HG02759 (cell line): Measurements from ENCODE around the gene RNF208.
"Not testable (repeated sequence)": the region's sequence is repeated elsewhere in the genome, so short reads cannot be mapped to it uniquely, and the experiment has no call there.

Source experiments
- ATAC-seq: cut with Tn5 transposase; IDR thresholded peaks from one replicate; pipeline ENCODE4 v1.9.1; 2021; ENCODE audit warnings: mild to moderate bottlenecking, moderate library complexity; ENCODE audit not compliant: unreplicated experiment

Gene RNF208

DNA sequence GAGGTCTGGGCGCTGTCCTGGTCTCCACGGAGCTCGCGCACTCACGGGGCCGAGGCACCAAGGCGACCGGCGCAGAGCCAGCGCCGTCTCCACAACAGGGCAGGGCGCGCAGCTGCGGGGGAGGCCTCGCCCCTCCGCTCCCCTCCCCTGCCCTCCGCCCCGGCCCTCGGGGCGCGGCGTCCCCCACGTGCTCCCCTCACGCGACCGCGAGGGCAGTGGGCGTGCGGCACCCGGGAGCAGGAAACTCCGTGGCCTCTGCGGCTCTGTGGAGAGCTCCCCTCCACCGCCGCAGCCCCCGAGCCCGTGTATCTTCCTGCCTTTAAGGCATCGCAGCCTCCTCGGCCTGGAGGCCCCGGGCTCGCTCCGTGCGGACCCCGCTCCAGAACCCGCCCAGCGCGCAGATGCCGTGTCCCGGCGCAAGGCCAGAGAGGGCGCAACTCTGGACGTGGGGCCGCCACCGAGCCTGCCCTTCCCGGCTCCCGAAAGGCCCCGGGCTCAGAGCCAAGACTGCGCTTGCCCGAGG lies 18.3 kb upstream of the RNF208 start:
- peak; percentile 29 for ATAC-seq

DNA sequence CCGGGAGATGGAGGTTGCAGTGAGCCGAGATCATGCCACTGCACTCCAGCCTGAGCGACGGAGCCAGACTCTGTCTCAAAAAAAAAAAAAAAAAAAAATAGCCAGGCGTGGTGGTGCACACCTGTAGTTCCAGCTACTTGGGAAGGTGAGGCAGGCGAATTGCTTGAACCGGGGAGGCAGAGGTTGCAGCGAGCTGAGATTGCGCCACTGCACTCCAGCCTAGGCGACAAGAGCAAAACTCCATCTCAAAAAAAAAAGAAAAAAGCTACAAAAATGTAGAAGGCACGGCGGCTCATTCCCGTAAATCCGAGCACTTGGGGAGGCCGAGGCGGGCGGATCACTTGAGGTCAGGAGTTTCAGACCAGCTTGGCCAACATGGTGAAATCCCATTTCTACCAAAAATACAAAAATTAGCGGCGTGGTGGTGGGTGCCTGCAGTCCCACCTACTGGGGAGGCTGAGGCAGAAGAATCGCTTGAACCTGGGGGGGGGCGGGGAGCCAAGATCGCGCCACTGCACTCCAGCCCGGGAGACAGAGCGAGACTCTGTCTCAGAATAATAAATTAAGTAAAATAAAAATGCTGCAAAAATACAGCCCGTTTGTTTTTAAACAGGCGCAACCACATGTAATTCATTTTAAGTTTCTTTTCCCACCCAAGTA lies 17.6 kb upstream of the RNF208 start:
- ATAC-seq, result not testable (repeated sequence)

DNA sequence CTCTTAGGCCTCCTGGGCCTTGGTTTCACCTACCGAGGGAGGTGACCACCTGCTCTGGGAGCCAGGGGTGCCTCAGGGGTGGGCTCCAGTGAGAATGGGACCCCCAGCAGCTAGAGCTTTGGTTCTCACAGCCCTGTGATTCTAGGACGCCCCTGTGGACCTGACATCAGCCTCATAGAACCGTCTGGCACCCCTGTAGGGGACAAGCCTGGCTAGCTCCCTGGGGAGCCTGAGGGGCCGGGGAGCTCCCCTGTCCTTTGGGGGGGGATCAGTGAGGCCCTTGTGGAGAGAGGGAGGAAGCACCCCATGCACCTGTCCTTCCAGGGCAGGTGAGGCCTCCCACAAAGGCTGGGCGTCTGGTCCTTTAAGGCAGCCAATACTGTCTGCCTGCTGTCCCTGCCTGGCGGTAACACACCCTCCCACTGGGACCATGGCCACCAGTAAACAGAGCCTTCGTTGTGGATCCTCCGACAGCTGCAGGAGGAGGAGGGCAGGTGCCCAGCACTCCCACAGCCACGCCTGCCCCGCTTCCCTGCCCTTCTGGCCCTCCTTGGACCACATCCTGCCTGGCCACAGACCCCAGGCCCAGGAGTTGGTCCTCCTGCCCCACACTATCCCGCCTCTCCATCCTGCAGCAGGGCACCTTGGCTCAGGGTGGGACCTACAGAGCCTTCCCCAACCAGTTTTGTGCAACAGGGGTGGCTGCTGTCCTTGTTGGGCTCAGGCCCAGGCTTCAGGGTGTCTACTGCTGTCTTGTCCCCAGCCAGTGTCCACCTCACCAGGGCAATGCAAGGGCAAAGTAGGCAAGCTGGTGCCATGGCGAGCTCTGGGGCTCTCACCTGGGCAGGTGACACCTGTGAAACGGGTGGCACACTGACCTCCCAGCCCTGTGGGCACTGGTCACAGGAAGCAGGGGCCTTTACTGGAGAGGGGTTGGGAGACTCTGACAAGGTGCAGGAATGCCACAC lies 16.0 kb upstream of the RNF208 start:
- no peak for ATAC-seq

DNA sequence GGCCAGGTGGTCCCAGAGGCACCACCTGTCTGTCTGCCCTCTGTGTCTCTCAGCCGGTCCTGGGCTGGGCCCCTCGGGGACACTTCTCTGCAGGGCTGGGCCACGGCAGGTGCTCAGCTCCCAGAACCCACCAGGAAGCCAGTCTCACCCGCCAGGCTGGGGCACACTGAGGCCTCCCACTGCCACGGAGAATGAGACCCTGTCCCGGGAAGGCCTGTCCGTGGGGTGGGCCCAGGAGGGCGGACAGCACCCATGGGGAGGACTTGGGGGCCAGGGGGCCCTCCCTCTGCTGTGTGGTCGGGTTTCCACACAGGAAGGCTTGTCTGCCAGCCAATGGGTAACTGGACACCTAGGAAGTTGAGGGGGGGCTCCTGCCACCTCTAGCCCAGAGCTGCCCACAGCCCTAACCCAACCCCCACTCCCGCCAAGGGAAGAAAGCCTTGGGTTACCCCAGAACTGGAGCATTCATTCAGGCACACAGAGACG lies 14.9 kb upstream of the RNF208 start:
- ATAC-seq, result no peak

DNA sequence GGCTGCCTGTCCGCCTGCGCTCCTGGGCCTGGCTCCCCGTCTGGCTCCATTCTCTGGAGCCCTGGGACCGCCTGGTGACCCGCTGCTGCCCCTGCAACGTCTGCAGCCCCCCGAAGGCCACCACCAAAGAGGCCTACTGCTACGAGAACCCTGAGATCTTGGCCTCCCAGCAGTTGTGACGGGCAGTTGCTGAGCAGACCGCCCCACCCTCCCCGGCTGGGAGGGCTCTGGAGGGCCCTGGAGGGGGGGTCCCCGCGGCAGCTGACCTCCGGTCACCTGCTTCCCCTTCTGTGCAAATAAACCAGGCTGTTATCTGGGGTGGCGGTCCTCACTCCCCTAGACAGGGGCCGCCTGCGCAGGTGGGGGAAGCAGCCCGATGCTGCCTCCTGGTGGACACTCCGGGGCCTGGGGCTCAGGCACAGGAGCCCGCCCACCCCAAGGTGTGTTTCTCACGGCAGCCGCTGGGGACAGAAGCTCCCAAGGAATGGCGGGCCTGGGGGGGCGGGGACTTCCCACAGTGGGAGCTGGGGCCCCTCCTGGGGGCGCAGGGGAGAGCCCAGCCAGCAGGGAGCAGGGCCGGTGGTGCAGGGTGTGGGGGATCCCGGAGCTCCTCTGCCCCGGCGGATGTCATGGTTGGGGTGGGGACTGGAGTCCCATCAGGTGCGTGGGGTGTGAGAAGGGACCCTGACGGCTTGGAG lies 14.3 kb upstream of the RNF208 start:
- ATAC-seq, result no peak

DNA sequence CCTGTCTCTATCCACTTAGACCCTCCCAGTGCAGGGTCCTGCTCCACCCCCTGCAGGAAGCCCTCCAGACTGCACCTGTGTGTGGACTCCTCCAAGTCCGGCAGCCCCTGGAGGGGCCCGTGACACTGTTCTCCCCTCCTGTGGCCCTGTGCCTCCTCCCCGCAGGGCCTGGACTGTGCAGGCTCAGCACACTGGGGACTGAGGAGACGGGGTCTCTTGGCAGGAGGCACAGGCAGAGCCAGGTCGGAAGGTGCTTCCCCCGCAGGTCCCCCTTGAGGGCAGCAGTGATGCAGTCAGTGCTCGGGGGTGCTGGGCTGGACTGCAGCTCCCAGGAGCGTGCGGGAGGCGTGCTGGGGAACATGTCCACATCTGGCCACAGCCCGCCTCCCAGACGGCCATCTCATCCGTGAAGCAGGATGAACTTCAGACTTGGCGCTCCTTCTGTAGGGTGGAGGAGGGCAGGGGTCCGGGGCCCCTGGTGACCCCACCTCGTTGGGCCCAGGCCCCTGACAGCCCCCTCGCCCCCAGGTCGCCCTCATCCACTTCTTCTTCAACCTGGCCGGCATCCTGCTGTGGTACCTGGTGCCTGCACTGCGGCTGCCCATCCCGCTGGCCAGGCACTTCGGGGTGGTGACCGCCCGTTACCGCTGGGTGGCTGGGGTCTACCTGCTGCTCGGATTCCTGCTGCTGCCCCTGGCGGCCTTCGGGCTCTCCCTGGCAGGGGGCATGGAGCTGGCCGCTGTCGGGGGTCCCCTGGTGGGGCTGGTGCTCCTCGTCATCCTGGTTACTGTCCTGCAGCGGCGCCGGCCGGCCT lies 13.6 kb upstream of the RNF208 start:
- ATAC-seq, result no peak

DNA sequence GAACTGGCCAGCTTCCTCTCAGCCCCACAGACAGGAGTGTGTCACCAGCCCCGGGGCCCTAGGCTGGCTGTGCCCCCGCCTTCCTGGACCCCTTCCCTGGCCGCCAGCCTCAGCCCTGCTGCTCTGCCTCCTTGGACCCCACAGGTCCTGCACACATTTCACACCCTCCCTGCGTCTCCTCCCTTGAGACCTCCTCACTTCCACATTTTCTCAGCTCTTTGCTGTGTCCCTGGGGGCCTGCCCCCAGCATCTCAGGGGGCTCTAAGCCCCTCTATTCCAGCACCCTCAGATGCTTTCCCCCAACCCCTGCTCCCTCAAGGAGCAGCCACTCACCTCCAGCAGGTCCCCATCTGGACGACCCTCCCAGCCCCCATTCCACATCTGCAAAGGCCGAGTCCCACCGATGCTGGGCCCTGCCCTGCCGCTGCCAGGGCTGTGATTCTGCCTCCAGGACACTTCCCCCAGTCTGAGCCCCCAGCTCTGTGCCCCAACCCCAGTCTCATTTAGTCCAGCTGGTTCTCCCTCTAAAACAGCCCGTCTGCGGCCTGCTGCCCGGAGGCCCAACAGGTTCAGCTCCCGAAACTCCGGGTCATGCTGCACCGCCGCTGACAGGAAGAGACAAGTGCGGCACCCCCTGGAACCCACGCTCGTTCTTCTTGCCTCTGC lies 12.9 kb upstream of the RNF208 start:
- no peak for ATAC-seq

DNA sequence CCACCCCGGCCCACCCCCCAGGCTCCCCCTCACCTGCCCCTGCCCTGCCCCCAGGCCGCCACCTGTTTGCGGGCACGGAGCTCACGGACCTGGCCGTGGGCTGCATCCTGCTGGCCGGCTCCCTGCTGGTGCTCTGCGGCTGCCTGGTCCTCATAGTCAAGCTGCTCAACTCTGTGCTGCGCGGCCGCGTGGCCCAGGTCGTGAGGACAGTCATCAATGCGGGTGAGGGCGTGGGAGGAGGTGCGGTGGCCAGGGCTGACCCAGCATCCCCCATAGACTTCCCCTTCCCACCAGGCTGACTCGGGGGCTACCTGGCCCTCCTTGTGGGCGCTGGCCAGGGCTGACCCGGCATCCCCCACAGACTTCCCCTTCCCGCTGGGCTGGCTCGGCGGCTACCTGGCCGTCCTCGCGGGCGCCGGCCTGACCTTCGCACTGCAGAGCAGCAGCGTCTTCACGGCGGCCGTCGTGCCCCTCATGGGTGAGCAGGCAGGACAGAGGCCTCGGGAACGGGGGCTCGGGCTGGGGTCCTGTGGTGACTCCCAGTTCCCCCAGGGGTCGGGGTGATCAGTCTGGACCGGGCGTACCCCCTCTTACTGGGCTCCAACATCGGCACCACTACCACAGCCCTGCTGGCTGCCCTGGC lies 12.1 kb upstream of the RNF208 start:
- ATAC-seq, result no peak

DNA sequence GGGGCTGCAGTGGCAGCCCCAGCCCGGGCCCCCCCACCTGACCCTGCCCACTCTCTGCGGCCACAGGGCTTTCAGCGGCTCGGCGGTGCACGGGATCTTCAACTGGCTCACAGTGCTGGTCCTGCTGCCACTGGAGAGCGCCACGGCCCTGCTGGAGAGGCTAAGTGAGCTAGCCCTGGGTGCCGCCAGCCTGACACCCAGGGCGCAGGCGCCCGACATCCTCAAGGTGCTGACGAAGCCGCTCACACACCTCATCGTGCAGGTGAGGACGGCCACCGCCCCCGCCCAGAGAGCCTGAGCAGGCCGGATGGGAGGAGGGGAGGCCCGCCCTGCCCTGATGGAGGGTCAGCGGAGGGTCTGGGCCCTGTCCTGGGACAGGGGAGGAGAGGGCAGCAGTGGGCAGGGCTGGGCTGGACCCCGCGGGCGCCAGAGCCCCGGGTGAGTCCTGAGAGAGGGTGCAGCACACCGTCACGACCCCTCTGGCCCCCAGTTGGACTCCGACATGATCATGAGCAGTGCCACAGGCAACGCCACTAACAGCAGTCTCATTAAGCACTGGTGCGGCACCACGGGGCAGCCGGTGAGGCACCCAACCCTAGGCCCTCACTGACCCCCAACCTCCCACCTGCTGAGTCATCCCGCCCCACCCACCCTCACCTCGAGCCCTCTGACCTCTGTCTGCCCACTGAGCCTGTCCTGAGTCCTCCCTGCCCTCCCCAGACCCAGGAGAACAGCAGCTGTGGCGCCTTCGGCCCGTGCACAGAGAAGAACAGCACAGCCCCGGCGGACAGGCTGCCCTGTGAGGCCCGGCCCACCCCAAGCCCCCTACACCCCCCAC lies 11.3 kb upstream of the RNF208 start:
- ATAC-seq, result no peak

DNA sequence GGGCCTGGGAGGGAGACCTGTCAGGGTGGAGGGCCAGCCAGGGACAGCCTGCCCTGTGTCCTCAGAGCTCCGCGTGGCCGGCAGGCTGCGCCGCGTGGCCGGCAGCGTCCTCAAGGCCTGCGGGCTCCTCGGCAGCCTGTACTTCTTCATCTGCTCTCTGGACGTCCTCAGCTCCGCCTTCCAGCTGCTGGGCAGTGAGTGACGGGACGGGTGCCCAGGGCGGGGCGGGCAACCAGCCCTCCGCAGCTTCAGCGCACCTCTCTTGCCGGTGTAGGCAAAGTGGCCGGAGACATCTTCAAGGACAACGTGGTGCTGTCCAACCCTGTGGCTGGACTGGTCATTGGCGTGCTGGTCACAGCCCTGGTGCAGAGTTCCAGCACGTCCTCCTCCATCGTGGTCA lies 10.5 kb upstream of the RNF208 start:
- no peak for ATAC-seq

DNA sequence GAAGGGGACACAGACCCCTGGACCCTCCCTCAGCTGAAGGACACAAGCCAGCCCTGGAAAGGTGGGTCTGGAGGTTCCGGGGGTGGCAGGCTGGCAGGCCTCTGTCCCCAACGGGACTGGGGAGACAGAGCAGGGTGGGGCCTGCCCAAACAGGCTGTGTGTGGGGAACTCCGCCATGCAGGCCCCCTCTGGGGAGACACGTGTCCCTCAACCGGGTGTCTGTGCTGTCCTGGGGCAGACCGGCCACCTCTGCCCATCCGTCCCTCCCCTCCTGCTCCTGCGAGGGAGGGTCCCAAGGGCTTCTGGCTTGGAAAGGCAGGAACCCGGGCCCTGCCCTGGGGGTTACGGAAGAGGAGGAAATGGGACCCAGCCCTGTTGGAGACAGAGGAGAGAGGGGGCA lies 10.1 kb upstream of the RNF208 start:
- no peak for ATAC-seq

DNA sequence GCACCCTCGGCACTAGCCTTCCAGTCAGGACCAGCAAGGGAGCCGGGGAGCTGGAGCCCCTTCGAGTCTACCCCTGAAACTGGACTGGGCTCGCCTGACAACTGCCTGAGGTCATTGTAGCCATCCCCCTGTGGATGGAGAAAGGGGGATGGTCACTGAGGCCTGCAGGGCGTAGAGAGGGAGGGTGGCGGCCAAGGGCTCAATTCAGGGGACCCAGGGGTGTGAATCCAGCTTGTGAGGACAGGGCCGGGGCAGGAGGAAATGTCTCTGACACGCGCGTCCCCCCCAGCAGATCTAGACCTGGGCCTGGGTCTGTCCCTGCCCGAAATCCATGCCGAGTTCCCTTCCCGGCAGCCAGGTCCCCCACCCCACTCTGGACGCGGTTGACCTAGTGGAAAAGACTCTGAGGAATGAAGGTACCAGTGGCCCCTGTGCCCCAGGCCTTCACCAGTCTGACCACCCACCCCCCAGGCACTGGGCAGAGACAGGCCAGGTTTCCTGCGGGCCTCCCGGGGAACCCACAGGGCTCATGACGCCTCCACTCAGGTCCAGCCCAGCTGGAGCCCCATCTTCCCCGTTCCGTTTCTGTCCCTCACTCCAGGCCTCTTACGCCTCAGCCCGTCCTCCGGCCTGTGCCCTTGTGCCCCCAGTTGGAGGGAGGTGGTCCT lies 9.5 kb upstream of the RNF208 start:
- no peak for ATAC-seq

DNA sequence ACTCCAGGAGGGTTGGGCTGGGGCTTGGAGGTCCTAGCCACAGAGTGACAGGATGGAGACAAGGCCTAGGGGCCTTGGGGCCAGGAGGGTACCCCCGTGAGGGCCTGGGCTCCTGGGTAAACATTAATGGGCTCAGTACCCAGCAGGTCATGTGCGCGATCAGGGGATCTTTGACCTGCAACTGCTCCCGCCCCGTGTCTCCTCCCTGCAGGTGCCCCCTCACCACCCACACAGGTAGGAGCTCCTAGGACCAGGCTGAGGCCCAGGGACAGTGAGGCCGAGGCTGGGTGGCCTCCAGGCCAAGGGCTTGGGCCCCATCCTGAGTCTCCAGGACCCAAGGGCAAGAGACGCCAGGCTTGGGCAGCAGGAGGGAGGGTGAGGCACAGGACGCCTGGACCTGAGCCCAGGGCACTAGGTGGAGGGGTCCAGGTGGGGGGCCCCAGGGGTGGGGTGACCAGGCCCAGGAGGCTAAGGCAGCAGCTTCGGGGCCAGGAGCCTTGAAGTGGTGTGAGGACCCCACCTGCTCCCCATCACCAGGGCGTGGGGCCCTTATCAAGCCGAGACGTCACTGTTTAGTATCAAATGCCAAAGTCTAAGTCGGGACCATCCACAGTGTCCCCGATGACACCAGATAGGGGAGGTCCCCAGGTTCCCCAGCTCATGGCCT lies 8.8 kb upstream of the RNF208 start, which contains the start of gene SLC34A3:
TSS of gene SLC34A3 (plus strand) at position 197 of the 667 bp plus-strand sequence. CDS start 802 bp downstream, outside the sequence.
- no peak for ATAC-seq

DNA sequence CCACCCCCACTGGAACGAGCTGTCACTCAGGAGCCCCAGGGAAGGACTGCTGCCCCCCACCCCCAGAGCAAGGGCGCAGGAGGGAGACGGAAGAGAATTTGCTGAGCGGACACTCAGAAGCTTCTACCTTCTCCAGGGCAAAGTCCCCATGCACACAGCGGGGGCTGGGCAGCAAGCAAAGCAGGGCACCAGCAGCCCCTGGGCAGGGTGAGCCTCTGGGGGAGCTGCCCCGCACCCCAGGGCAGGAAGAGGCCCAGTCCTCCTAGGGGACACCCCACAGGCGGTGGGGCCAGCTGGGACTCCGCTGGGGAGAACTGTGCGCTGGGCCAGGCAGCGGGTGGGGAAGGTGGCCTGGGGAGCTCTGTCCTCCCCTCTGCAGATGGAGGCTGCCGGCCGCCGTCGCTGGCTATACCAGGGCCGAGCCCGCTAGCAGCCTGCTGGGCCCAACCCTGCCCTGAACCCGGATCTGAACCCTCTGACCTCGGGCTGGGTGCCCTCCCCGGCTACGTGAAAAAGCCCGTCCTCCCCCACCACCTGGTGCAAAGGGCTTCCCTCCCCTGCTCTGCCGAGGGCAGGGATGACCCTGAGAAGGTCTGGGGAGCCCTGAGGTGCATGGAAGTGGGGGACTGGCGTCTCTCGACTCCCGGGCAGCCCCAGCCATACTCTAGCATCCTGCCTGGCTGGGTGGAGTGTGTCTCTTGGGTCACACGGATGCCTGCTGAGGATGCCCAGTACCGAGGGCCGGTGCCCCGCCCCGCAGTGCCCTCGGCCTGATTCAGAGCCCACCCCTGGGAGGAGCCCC lies 8.1 kb upstream of the RNF208 start:
- no peak for ATAC-seq

DNA sequence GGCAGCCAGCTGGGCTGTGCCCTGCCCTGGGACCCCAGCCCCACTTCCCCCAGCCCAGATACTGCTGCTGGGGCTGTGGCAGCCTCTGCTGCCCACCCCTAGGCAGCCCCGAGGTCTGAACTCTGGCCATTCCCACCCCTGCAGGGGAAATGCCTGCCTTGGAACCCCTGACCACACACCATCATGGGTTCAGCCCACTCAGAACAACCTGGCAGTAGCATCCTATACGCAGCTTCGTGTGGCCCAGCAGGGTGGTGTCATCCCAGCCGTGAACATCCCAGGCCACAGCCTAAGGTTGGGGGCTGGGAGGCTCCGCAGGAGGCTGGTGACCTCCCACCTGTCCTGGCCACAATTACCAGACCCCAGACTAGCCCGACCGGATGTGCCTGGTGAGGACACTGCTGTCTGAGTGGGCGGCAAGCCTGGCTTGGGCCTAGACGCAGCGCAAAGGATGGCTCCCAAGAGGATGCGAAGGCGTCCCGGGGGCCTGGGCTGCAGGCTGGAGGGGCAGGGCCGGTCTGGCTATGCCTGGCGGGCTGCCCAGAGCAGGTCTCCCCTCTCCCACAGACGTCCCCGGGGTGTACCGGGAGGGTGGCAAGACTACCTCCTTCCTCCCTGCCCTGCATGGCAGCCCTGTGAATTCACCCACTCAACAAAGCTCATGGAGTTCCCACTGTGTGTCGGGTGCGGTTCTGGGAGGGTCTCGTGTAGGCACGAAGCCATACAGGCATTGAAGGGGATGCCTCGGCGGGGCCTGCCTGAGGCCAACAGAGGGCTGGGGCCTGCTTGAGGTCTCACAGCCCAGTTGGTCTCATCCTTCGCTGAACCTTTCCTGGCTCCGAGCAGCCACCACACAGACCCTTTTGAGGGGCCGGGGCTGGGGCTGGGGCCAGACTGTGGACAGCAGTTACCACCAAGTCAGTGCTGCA lies 7.2 kb upstream of the RNF208 start:
- ATAC-seq, result no peak
